Measurements from ENCODE around the gene SLC46A3.

DNA sequence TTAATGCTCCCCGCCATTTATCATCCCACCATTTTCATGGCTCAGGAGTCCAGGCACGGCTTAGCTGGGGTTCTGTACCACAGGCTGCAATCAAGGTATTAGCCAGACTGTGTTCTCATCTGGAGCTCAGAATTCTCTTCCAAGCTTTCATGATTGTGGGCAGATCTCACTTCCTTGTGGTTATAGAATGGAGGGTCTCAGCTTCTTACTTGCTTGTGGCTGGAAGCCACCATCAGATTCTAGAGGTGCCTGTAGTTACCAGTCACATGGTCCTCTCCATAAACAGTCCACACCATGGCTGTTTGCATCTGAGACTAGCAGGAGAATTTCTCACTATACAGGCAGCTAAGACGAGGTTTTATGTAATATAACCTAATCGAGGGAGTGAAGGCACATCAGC, 45.1 kb upstream of the SLC46A3 start:
- TF ChIP-seq, protein P1, sequence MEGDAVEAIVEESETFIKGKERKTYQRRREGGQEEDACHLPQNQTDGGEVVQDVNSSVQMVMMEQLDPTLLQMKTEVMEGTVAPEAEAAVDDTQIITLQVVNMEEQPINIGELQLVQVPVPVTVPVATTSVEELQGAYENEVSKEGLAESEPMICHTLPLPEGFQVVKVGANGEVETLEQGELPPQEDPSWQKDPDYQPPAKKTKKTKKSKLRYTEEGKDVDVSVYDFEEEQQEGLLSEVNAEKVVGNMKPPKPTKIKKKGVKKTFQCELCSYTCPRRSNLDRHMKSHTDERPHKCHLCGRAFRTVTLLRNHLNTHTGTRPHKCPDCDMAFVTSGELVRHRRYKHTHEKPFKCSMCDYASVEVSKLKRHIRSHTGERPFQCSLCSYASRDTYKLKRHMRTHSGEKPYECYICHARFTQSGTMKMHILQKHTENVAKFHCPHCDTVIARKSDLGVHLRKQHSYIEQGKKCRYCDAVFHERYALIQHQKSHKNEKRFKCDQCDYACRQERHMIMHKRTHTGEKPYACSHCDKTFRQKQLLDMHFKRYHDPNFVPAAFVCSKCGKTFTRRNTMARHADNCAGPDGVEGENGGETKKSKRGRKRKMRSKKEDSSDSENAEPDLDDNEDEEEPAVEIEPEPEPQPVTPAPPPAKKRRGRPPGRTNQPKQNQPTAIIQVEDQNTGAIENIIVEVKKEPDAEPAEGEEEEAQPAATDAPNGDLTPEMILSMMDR (IDR thresholded peaks at IDR 0.05), result no peak
- TF ChIP-seq EZH2 (IDR thresholded peaks at IDR 0.05; ENCODE audit: borderline replicate concordance, insufficient read depth, low read depth, low read length, poor library complexity, severe bottlenecking), result no peak
